SKM-1 treated with dmso at 0.1 percent for 144 hours (cell line): ENCODE results near the gene CNR2.
"Not testable (repeated sequence)": the region's sequence is repeated elsewhere in the genome, so short reads cannot be mapped to it uniquely, and the experiment has no call there.

Experiments
- DNase-seq: peaks from one replicate; lab custom pipeline; 2025; ENCODE audit not compliant: unreplicated experiment; lab: John Stamatoyannopoulos, UW

The CNR2 gene

GRCh38 chr1:23916209-23917131, 3.3 kb upstream of the CNR2 start:
- peak; percentile 91 for DNase-seq

GRCh38 chr1:23915466-23915865, 2.3 kb upstream of the CNR2 start:
- DNase-seq, result no peak

GRCh38 chr1:23914921-23915320, 1.8 kb upstream of the CNR2 start:
- no peak for DNase-seq

GRCh38 chr1:23911921-23912320, 1.2 kb downstream of the CNR2 start:
- DNase-seq, result no peak

GRCh38 chr1:23910553-23911246, 2.5 kb downstream of the CNR2 start:
- no peak for DNase-seq

- no peak for DNase-seq
These were observed 3.0 kb downstream of the CNR2 start for GRCh38 chr1:23910144-23910543.

- DNase-seq, result no peak
These were observed 3.8 kb downstream of the CNR2 start for GRCh38 chr1:23909412-23909811.

- peak; percentile 85 for DNase-seq
These were observed 4.5 kb downstream of the CNR2 start for GRCh38 chr1:23908453-23909341.

- DNase-seq, result no peak
These were observed 6.4 kb downstream of the CNR2 start for GRCh38 chr1:23906731-23907130.

- DNase-seq, result no peak
These were observed 7.6 kb downstream of the CNR2 start for GRCh38 chr1:23905461-23906025.

GRCh38 chr1:23904748-23905357, 8.3 kb downstream of the CNR2 start:
- DNase-seq, result no peak

GRCh38 chr1:23903754-23904153, 9.4 kb downstream of the CNR2 start:
- DNase-seq, result no peak

GRCh38 chr1:23902321-23903278, 10.6 kb downstream of the CNR2 start:
- DNase-seq, result no peak

- not testable (repeated sequence) for DNase-seq
These were observed 13.1 kb downstream of the CNR2 start for GRCh38 chr1:23900017-23900416.

- DNase-seq, result peak; percentile 48
These were observed 14.1 kb downstream of the CNR2 start for GRCh38 chr1:23899070-23899469.

- peak; percentile 24 for DNase-seq
These were observed 16.1 kb downstream of the CNR2 start for GRCh38 chr1:23897083-23897482.

- DNase-seq, result no peak
These were observed 16.7 kb downstream of the CNR2 start for GRCh38 chr1:23896491-23896890.

GRCh38 chr1:23895993-23896392, 17.2 kb downstream of the CNR2 start:
- no peak for DNase-seq

- DNase-seq, result no peak
These were observed 18.1 kb downstream of the CNR2 start for GRCh38 chr1:23895082-23895481.
